ENCODE results near the gene SMAD3.

GRCh38 chr15:67096546-67097294 lies 31.3 kb downstream of the SMAD3 start:
- TF ChIP-seq CTCF (conservative IDR thresholded peaks at IDR 0.05; ENCODE audit: low read length) (no peak), EZH2phosphoT487 (IDR thresholded peaks at IDR 0.05; ENCODE audit: borderline replicate concordance, low read depth, low read length) (no peak)
